Gastroesophageal sphincter (tissue), 3 donors: ENCODE data around the gene COL19A1.

ENCODE experiments used
- CTCF ChIP-seq, 4 experiments: fragments of 200-600 bp in 2 of 4; fragments of 450-650 bp in 2 of 4; sonication (generic) in 1 of 4; IDR thresholded peaks; one replicate each; pipeline ENCODE4 v1.5.1; 2017 to 2019; ENCODE audit warnings: antibody characterized with exemption in 4 of 4, mild to moderate bottlenecking in 2 of 4, moderate library complexity in 2 of 4
- EP300 ChIP-seq: sonication (generic); formaldehyde crosslinking; IDR thresholded peaks from one replicate; pipeline ENCODE4 v1.6.1; 2017; ENCODE audit warnings: antibody characterized with exemption, mild to moderate bottlenecking
- POLR2A ChIP-seq, 2 donors: fragments of 450-650 bp; IDR thresholded peaks; one replicate each; pipeline ENCODE4 v1.6.1; 2017; ENCODE audit warnings: antibody characterized with exemption in 2 of 2, mild to moderate bottlenecking in 2 of 2, moderate library complexity in 1 of 2

DNA sequence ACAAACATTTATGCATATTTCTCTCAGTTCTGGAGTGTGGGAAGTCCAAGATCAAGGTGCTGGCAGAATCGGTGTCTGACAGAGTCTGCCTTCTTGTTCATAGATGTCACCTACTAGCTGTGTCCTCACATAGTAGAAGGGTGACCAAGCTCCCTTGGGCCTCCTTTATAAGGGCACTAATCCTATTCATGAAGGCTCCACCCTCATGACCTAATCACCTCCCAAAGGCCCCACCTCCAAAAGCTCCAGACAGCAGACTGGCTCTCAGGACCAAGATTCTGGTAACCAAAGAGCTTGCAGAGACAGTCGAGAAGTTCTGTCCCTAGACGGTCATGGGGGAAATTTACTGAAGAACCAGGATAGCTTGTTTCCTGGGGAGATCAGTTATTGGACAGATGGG lies 297.4 kb downstream of the COL19A1 start:
- TF ChIP-seq EP300, result no peak
- TF ChIP-seq CTCF (IDR thresholded peaks at IDR 0.05), result no peak
- TF ChIP-seq POLR2A (IDR thresholded peaks at IDR 0.05), result no peak
